GM18498 (cell line): ENCODE data around the gene PARK7.
"Not testable (repeated sequence)": the region's sequence is repeated elsewhere in the genome, so short reads cannot be mapped to it uniquely, and the experiment has no call there.

ENCODE experiments used
- ATAC-seq: cut with Tn5 transposase; IDR thresholded peaks from one replicate; pipeline ENCODE4 v1.9.1; 2021; ENCODE audit warnings: mild to moderate bottlenecking, moderate library complexity; ENCODE audit not compliant: unreplicated experiment

The PARK7 gene

DNA sequence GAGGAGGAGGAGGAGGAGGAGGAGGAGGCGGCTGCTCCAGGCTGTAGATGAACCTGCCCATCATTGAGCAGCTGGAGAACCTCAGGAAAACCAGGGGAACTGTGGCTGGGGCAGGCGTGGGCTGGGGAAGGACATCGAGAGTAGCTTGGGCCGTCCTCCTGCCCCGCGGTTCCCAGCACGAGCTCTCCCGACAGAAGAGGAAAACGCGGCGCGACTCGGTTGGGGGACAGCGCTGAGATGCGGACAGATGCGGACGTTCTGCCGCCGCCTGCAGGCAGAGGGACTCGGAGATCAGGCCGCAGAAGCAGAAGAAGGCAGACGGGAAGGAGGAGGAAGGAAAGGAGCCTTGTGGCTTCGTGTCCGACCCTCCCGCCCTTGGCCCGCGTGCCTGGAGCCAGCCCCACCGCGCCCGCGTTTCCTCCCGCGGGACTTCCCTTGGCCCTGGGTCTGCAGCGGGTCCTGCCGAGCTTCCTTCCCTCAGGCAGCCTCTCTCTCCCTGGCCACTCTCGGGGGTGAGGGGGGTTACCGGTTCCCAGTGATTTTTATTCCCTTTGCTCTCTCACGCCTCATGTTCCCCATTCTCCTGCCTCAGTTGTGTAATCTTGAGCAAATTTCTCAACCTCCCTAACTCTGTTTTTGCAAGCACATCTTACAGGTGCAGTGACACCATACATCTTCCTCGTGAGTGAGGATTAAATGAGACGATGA is 19.1 kb upstream of the PARK7 start:
- ATAC-seq, result no peak

DNA sequence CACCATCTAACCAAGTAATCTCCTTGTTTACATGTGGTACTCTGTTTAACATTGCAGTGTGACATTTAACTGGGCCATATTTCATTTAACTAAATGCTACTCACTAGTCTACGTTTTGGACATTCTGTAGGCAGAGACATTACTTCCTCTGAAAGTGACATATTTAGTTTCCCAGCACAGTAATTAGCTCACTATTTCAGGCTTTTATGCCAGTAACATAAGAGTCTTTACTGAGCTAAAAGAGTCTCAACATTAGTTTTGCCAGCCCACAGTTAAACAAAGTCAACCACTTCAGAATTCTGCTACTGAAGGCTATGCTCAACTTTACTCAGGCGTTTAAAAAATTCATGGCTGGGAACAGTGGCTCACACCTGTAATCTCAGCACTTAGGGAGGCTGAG is 18.3 kb upstream of the PARK7 start:
- ATAC-seq, result no peak

DNA sequence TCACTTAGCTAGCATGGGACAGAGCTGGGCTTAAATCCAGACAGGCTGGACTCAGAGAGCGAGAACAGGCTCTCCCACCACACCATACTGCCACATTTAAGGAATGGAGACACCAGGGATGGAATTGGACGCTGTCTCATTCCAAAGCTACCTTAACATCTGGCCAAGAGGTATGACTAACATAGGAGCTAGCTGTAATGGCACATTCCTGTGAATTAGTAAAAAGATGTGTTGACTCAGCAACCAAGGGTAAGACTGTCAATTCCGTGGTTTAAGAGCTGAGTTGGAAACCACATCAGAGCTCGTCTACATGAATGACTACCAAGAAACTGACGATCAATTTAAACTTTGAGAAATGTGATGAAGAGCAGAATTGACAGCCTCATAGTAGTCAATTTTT is 12.6 kb upstream of the PARK7 start:
- no peak for ATAC-seq

DNA sequence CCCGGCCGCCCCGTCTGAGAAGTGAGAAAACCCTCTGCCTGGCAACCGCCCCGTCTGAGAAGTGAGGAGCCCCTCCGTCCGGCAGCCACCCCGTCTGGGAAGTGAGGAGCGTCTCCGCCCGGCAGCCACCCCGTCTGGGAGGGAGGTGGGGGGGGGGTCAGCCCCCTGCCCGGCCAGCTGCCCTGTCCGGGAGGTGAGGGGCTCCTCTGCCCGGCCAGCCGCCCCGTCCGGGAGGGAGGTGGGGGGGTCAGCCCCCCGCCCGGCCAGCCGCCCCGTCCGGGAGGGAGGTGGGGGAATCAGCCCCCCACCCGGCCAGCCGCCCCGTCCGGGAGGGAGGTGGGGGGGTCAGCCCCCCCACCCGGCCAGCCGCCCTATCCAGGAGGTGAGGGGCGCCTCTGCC is 8.7 kb upstream of the PARK7 start:
- not testable (repeated sequence) for ATAC-seq

DNA sequence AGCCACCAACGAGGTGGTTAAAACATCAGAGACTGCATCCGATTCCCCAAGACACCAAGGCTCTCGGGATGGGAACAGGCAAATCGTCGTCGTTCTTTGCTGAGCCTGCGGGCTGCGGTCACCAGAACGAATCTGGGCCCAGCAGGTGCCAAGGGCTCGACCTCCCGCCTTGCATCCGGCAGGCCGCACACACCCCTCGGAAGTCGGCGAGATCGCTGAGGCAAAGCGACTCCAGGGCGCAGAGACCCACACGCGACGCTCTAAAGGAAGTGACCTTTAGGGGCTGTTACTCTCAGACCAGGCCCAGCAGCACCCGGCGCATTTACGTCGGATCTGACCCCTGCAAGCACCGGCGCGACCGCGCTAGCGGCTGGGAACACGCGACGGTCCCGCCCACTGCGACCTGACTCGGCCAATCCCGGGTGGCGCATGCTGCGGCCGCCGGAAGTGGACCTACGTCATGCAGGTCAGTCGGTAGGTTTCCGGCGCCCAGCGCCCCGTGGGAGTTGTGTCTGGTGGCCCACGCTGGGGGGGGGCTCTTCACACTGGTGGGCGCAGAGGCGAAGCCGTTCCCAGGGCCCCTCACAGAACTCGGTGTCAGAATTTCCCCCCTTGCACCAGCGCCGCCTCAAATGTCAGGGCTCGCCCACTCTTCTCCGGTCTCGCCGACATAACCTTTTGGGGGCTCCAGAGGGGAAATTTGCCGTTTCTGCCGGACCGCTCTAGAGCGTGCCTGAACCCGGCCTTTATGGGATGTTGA is 7.5 kb upstream of the PARK7 start:
- ATAC-seq, result peak; percentile 98

DNA sequence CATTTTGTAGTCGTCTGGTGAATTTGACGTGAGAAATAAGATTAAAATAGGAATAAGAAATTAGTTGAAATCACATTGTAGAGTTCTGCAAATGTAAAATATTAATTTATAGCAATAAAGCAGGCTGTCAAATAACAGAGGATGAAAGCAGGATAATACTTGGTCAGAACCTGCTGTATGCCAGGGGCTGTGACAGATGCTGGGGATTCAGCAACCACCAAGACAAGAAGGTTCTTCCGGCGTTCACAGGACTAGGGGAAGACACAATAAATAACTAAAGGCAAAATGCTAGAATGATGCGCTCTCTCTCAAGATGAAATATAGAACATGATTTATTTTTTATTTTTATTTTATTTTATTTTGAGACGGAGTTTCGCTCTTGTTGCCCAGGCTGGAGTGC is 6.8 kb upstream of the PARK7 start:
- ATAC-seq, result no peak

DNA sequence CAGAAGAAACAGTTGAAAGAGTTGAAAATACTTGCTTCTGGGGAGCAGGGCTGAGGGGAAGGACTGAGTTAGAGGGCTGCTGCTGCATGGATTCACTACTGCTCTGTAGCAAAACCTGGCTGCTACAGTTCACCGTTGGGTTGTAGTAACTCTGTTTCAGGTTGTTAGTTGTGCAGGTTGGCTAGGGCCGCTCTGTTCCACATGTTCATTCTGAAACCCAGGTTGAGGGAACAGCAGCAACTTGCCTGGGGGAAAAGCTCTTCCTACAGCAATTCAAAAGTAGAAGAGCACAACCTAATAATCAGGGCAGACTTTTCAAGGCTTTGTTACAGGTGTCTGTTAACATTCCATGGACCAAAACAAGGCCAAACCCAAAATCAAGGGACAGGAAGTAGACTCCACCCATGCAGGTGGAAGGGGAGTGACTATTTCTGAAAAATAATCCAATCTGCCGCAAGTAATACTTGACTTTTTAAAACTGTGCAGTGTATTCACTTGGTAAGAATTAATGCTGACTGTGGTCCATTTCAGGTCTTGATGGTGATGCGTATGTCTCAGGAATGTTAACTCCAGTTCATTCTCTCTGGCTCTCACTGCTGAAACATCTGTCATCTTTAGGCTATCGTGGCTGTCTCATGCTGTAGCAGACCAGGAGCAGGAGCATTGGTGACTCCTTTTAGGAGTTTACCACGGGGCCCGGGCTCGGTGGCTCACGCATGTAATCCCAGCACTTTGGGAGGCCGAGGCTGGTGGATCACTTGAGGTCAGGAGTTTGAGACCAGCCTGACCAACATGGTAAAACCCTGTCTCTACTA is 5.1 kb upstream of the PARK7 start:
- ATAC-seq, result no peak

DNA sequence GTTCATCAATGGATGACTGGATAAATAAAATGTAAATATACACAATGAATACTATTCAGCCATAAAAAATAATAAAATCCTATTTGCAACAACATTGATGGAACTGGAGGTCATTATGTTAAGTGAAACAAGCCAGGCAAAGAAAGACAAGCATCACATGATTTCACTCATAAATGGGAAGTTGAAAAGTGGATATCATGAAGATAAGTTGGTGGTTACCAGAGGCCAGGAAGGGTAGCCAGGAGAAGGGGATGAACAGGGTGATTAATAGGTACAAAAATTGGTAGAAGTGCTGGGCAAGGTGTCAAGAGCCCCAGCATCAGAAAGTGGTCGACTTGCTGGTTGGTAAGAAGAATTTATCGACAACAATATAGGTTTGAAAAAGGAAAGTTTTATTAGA is 1.3 kb upstream of the PARK7 start:
- ATAC-seq, result no peak

DNA sequence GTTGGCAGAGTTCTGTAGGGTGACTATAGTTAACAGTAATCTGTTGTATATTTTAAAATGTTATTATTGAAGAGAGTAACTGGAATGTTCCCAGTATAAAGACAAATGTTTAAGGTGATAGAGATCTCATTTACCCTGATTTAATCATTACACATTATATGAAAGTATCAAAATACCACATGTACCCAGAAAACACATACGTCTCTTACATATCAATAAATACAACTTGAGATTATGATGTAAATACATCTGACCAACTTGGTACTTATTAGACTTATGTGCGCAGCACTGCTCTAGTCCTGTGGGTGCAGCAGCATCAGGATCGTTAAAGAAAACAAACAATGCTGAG is 670 bp upstream of the PARK7 start:
- ATAC-seq, result no peak

DNA sequence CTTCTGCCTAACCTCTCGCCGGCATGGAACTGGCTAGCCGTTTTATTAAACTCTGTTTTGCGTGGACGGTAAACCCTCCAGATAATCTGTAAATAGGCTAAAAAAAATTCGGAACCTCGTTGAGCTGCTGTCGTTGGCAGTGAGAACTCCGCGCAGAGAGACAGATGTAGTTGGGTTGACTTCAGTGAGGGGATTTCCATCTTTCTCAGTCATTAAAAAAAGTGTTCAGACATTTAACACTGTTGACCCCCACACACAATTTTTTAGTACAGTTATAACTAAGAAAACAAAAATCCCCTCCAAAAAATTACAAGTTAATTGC is 464 bp downstream of the PARK7 start:
- peak; percentile 13 for ATAC-seq

DNA sequence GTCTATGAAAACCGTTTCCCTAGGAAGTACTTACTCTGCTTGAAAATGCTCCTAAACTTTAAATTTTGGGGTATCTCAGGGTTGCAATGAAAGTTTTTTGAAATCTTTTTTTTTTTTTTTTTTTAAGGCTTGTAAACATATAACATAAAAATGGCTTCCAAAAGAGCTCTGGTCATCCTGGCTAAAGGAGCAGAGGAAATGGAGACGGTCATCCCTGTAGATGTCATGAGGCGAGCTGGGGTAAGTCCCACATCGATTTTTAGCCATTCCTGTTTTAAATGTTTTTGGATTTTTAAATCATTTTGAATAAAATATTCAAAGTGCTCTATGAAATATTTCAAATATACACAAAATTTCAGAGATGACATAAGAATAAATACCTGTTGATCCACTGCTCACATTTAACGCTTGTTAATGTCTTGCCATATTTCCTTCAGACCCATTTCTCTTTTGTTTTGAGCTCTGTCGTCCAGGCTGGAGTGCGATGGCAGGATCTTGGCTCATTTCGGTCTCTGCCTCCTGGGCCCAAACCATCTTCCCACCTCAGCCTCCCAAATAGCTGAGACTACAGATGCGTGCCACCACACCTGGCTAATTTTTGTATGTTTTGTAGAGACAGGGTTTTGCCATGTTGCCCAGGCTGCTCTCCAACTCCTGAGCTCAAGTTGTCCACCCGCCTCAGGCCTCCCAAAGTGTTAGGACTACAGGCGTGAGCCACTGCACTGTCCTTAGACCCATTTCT is 1.3 kb downstream of the PARK7 start:
- ATAC-seq, result no peak

DNA sequence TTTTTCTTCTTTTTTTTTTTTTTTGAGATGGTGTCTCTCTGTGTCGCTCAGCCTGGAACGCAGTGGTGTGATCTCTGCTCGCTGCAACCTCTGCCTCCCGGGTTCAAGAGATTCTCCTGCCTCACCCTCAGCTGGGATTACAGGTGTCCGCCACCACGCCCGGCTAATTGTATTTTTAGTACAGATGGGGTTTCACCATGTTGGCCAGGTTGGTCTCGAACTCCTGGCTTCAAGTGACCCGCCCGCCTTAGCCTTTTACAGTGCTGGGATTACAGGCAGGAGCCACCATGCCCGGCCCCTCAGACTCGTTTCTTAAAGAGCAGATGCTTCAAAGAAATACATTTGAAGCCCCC is 1.8 kb downstream of the PARK7 start:
- ATAC-seq, result not testable (repeated sequence)

DNA sequence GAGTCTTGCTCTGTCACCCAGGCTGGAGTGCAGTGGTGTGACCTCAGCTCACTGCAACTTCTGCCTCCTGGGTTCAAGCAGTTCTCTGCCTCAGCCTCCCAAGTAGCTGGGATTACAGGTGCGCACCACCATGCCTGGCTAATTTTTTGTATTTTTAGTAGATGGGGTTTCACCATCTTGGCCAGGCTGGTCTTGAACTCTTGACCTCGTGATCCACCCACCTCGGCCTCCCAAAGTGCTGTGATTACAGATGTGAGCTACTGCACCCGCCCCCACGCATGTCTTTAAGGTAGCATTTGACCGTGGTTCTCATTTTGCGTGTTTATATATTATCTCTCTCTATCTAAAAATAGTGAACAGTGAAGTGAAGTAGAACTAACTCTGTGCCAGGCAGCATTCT is 2.3 kb downstream of the PARK7 start:
- not testable (repeated sequence) for ATAC-seq

DNA sequence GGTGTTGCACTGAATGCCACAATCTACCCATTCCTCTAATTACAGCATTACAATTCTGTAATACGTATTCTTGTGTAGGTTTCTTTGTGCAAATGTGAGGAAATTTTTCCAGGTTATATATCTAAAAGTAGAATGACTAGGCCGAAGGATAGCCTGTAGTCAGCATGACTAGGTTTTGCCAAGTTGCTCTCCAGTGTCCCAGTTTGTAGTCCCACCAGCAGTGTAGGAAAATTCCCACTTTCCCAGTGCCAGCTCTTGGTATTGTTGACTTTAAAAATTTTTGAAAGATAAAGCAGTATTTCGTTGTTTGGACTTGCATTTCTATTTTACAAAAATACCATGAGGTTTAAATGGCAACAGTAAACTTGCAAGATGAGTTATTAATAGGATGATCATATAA is 3.0 kb downstream of the PARK7 start:
- ATAC-seq, result no peak

DNA sequence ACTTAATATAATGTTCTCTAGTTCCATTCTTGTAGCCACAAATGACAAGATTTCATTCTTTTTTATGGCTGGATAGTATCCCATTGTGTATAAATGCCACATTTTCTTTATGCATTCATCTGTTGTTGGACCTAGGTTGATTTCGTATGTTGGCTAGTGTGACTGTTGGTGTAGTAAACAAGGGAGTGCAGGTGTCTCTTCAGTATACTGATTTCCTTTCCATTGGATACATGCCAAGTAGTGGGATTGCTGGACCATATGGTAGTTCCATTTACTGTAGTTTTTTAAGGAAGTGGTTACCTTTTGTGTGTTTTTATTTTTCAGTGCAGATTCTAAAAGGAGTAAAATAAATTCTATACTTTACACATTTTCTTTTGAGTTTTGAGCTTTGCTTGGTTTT is 5.7 kb downstream of the PARK7 start:
- ATAC-seq, result no peak

DNA sequence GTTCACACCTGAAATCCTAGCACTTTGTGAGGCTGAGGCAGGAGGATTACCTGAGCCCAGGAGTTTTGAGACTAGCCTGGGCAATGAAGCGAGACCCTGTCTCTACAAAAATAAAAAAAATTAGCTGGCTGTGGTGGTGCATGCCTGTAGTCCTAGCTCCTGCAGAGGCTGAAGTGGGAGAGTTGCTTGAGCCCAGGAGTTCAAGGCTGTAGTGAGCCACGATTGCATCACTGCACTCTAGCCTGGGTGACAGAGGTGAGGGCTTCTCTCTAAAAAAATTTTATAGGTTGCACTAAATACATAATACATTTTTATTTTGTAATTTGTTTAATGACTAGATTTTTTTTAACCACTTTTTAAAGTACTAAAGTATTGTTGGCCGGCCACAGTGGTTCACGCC is 6.1 kb downstream of the PARK7 start:
- no peak for ATAC-seq

DNA sequence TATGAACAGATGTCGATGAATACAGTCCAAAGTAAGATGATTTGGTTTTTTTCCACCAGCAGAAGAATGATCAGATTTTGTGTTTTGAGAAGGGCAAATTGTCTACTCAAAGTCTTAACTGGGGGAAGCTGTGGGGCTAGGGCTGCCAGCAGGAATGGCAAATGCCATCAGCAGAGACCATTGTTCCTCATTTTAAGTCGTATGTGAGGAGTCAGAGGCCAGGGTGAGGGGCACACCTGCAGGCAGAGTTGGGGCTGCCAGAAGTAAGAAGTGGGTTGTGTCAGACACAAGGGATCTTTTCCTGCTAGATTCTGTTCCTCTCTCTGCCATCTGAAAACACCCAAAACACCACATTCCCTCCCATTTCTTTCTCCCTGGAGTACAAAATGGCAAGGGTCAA is 8.7 kb downstream of the PARK7 start:
- no peak for ATAC-seq

DNA sequence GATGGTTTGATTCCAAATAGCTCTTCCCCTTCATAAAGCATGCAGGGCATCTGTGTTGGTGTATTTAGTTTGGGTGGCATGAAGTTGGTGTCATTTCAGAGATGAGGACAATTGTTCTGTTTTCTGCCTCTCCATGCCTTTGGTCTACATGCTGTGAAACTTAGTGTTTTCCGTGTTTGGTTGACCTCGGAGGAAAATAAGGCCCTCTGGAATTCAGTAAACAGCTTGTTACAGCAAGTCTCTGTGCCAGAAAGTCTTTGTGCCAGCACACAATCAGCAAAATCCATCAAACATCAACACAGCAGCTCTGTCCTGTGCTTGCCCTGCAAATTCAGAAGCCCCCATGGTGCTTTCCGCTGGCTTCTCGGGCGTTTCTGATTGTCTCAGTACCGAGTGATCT is 9.5 kb downstream of the PARK7 start:
- ATAC-seq, result no peak

DNA sequence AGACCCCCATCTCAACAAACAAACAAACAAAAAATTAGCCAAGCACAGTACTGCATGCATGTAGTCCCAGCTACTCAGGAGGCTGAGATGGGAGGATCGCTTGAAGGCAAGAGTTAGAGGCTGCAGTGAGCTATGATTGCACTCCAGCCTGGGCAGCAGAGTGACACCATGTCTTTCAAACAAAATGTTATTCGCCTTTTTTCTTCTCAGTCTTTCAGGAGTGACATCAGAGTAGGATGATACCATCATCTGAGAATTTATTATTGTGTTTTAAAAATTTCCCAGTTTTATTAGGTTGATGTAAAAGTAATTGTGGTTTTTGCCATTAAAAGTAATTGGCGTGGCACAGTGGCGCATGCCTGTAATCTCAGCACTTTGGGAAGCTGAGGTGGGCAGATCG is 10.8 kb downstream of the PARK7 start:
- ATAC-seq, result no peak

DNA sequence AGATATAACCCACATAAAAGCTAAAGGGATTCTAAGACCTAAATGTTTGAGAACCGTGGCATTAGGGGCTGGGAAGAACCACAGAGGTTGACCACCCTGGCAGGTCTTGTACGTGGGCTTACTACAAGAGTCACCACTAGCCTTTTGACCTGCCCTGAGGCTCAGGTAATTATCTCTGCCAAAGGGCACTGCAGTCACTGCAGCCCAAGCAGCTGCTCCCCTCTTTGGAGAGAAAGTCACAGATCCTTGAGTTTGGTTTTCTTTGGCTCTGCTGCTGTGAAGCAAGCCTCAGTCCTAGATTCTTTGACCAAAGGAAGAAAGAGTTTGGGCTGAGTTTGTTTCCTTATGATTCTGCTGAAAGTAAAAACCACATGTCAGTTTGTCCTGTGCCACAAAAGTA is 11.6 kb downstream of the PARK7 start:
- no peak for ATAC-seq

DNA sequence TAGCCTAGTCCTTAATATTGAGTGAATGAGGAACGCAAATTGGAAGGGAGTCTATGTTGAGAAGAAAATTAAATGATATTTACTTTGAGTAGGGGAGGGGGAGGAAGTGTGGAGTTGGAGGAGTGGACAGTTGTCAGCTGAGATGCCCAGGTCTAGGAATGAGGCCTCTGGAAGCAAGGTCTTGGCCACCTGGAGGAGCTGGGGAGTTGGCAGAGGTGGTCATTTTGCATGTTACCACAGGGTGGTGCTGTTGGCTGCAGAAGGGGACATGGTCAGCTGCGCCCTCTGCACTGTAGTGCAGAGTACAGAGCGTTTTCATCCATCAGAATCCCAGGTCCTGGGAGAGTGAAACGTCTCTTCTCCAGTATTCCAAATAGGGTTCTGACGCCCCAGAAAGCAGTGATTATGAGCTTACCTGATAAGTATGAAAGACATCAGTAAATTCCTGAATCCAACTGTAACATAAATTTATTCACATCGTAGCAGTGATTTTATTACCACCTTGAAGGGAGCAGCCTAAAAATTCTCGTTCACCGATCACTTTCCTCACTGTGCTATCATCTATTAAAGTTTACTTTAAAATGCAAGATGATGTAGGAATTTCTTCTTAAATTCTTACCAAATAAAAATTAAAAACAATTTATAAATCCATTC is 13.8 kb downstream of the PARK7 start:
- no peak for ATAC-seq
